ENCODE data around the gene HTT. TPM values are rescaled to one million over a fixed set of nuclear protein-coding genes. Genes with fewer than 3 reads are reported as not detected.
"Not testable (repeated sequence)": the region's sequence is repeated elsewhere in the genome, so short reads cannot be mapped to it uniquely, and the experiment has no call there.

HTT gene
- total RNA-seq, 1 donor from 2014 or later: 82.8 TPM

DNA sequence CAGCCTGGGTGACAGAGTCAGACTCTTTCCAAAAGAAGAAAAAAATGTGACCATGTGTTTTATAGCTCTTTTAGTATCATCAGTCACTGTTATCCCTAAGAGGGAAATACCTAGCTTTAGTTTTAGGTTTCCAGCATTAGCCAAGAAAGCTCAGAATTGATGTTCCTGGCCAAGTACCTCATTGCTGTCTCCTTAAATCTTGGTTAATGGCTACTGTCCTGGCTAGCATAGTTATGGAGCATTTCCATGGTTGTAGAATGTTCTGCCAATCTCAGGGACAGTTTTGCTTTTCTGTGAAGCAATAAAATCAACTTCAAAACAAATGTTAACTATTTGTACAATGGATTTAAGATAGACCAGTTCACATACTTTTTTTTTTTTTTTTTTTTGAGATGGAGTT, 74.4 kb downstream of the HTT start:
- Mint-ChIP-seq H3K27ac (no peak overlapping the region), H3K27me3 (no peaks in the 10 kb centered on the region), H3K4me1 (ENCODE audit: low read depth) (no peaks in the 10 kb centered on the region), H3K4me3 (ENCODE audit: low read depth) (no peak overlapping the region), H3K9me3 (ENCODE audit: low read depth) (no peaks in the 10 kb centered on the region), H3K36me3 (ENCODE audit: insufficient read depth) (peaks cover 31% of the 10 kb centered on the region)
- TF ChIP-seq, protein P1, sequence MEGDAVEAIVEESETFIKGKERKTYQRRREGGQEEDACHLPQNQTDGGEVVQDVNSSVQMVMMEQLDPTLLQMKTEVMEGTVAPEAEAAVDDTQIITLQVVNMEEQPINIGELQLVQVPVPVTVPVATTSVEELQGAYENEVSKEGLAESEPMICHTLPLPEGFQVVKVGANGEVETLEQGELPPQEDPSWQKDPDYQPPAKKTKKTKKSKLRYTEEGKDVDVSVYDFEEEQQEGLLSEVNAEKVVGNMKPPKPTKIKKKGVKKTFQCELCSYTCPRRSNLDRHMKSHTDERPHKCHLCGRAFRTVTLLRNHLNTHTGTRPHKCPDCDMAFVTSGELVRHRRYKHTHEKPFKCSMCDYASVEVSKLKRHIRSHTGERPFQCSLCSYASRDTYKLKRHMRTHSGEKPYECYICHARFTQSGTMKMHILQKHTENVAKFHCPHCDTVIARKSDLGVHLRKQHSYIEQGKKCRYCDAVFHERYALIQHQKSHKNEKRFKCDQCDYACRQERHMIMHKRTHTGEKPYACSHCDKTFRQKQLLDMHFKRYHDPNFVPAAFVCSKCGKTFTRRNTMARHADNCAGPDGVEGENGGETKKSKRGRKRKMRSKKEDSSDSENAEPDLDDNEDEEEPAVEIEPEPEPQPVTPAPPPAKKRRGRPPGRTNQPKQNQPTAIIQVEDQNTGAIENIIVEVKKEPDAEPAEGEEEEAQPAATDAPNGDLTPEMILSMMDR (IDR thresholded peaks at IDR 0.05; ENCODE audit: unreplicated experiment): no peak
- DNase-seq (ENCODE audit: low spot score, unreplicated experiment): no peak

DNA sequence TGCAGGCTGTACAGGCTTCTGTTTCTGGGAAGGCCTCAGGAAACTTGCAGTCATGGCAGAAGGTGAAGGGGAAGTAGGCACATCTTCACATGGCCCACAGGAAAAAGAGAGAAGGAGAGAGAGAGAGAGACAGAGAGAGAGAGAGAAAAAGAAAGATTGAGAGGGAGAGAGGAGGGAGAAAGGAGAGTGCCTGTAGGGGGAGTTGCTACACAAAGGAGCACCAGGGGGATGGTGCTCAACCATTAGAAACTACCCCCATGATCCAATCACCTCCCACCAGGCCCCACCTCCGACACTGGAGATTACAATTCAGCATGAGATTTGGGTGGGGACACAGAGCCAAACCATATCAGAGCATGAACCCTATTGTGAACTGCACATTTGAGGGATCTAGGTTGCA, 76.8 kb downstream of the HTT start:
- H3K4me1 Mint-ChIP-seq (ENCODE audit: low read depth); H3K27me3 Mint-ChIP-seq; DNase-seq (ENCODE audit: low spot score, unreplicated experiment); H3K4me3 Mint-ChIP-seq (ENCODE audit: low read depth); H3K9me3 Mint-ChIP-seq (ENCODE audit: low read depth); H3K27ac Mint-ChIP-seq: not testable (repeated sequence)
- peaks cover 32% of the 10 kb centered on the region for H3K36me3 Mint-ChIP-seq (ENCODE audit: insufficient read depth)

DNA sequence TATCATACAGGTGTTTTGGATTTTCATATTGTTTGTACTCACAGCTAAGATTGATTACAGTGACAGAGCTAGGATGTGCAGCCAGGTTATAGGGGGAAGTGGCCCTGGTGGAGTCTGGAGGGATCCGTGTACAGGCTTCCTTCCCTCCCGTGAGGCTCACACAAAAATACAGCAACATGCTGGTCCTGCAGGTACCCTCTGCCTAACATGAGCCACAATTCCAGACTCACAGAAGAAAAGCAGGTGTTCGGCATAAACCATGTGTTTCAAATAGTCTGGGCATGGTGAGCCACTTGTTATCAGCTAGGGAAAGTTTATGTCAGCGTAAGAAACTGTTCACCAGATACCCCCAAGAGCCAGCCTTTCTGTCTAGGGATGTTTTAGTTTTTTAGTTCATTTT, 82.9 kb downstream of the HTT start:
- Mint-ChIP-seq H3K36me3 (ENCODE audit: insufficient read depth) (peaks cover 45% of the 10 kb centered on the region), H3K4me1 (ENCODE audit: low read depth) (no peaks in the 10 kb centered on the region), H3K4me3 (ENCODE audit: low read depth) (no peak overlapping the region), H3K27ac (no peak overlapping the region), H3K9me3 (ENCODE audit: low read depth) (peaks cover 11% of the 10 kb centered on the region), H3K27me3 (no peaks in the 10 kb centered on the region)
- TF ChIP-seq, protein P1 (IDR thresholded peaks at IDR 0.05; ENCODE audit: unreplicated experiment): no peak
- DNase-seq (ENCODE audit: low spot score, unreplicated experiment): no peak

DNA sequence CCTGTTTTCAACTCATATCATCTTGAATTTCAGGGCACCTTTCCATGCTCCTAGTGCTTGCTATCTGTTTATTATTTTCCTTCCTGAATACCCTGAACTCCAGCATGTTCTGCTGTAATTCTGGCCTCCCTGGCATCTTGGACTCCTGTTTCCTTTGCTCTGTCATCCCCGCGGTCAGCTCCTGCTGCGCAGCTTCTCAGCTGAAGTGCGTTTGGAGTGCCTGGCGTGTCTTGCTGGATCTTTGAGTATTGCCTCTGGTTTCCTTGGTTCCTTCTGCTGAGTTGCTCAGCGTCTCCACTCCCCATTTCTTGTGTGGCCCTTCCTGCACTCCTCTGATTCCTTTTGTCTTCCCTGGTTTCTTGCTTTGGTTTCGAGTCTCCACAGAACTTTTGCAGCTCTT, 84.4 kb downstream of the HTT start:
- H3K4me1 Mint-ChIP-seq (ENCODE audit: low read depth): no peaks in the 10 kb centered on the region
- no peak for DNase-seq (ENCODE audit: low spot score, unreplicated experiment)
- H3K27me3 Mint-ChIP-seq: no peaks in the 10 kb centered on the region
- peak overlapping the region; percentile 25 for H3K27ac Mint-ChIP-seq
- H3K9me3 Mint-ChIP-seq (ENCODE audit: low read depth): peaks cover 22% of the 10 kb centered on the region
- TF ChIP-seq, protein P1 (IDR thresholded peaks at IDR 0.05; ENCODE audit: unreplicated experiment): no peak
- peaks cover 57% of the 10 kb centered on the region for H3K36me3 Mint-ChIP-seq (ENCODE audit: insufficient read depth)
- no peak overlapping the region for H3K4me3 Mint-ChIP-seq (ENCODE audit: low read depth)

DNA sequence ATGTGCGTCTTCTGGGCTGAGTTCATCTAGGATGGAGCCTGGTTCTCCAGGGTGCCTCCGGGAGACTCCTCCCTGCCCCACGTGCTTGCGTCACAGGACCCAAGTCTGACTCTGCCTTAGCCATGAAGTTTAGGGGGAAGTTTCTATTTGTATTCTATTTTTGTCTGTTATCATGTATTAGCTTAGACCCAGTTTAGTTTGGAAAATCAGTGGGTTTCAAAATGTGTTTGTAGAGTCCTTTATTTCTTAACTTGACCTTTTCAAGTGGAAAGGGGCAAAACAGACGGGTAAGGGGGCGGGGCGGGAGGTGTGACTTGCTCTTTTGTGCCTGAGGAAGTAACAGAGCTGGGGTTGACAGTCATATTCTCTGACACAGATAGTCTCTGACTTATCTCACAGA, 86.0 kb downstream of the HTT start:
- no peak overlapping the region for H3K4me3 Mint-ChIP-seq (ENCODE audit: low read depth)
- H3K36me3 Mint-ChIP-seq (ENCODE audit: insufficient read depth): peaks cover 67% of the 10 kb centered on the region
- TF ChIP-seq, protein P1 (IDR thresholded peaks at IDR 0.05; ENCODE audit: unreplicated experiment): no peak
- H3K9me3 Mint-ChIP-seq (ENCODE audit: low read depth): peaks cover 29% of the 10 kb centered on the region
- H3K27ac Mint-ChIP-seq: no peak overlapping the region
- H3K4me1 Mint-ChIP-seq (ENCODE audit: low read depth): no peaks in the 10 kb centered on the region
- no peak for DNase-seq (ENCODE audit: low spot score, unreplicated experiment)
- H3K27me3 Mint-ChIP-seq: no peaks in the 10 kb centered on the region

DNA sequence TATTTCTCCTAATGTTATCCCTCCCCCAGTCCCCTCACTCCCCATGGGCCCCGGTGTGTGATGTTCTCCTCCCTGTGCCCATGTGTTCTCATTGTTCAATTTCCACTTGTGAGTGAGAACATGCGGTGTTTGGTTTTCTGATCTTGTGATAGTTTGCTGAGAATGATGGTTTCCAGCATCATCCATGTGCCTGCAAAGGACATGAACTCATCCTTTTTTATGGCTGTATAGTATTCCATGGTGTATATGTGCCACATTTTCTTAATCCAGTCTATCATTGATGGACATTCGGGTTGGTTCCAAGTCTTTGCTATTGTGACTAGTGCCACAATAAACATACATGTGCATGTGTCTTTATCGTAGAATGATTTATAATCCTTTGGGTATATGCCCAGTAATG, 86.6 kb downstream of the HTT start:
- DNase-seq (ENCODE audit: low spot score, unreplicated experiment); H3K4me1 Mint-ChIP-seq (ENCODE audit: low read depth); H3K27ac Mint-ChIP-seq; H3K4me3 Mint-ChIP-seq (ENCODE audit: low read depth); H3K27me3 Mint-ChIP-seq: not testable (repeated sequence)
- peaks cover 71% of the 10 kb centered on the region for H3K36me3 Mint-ChIP-seq (ENCODE audit: insufficient read depth)
- peaks cover 29% of the 10 kb centered on the region for H3K9me3 Mint-ChIP-seq (ENCODE audit: low read depth)

DNA sequence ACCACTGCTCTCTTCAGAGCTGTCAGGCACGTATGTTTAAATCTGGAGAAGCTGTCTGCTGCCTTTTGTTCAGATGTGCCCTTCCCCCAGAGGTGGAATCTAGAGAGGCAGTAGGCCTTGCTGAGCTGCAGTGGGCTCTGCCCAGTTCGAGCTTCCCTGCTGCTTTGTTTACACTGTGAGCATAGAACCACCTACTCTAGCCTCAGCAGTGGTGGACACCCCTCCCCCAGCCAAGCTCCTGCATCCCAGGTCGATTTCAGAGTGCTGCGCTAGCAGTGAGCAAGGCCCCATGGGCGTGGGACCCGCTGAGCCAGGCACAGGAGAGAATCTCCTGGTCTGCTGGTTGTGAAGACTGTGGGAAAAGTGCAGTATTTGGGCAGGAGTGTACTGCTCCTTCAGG, 92.0 kb downstream of the HTT start:
- DNase-seq (ENCODE audit: low spot score, unreplicated experiment); H3K27me3 Mint-ChIP-seq; H3K4me3 Mint-ChIP-seq (ENCODE audit: low read depth); H3K4me1 Mint-ChIP-seq (ENCODE audit: low read depth): not testable (repeated sequence)
- Mint-ChIP-seq H3K36me3 (ENCODE audit: insufficient read depth) (peaks cover 67% of the 10 kb centered on the region), H3K27ac (peak overlapping the region; percentile 38), H3K9me3 (ENCODE audit: low read depth) (peaks cover 32% of the 10 kb centered on the region)

All from progenitor cell of endocrine pancreas (in vitro differentiated cells).